Hepatocyte (in vitro differentiated cells): ENCODE results near the gene FHOD3.

Experiments
- EZH2 ChIP-seq: fragments of 200-600 bp; sonication (generic); IDR thresholded peaks from 2 replicates; pipeline ENCODE4 v1.6.1; 2016; ENCODE audit warnings: antibody characterized with exemption, mild to moderate bottlenecking, borderline replicate concordance
- EZH2phosphoT487 ChIP-seq: fragments of 200-600 bp; sonication (generic); IDR thresholded peaks from one replicate; pipeline ENCODE4 v1.6.1; 2018; ENCODE audit warnings: antibody characterized with exemption, mild to moderate bottlenecking, low read depth, moderate library complexity; ENCODE audit not compliant: unreplicated experiment, severe bottlenecking
- TF ChIP-seq, protein P1 (sequence below): fragments of 200-600 bp; sonication (generic); IDR thresholded peaks from 2 replicates; pipeline ENCODE4 v1.5.1; 2016; ENCODE audit warnings: antibody characterized with exemption, mild to moderate bottlenecking; ENCODE audit not compliant: poor library complexity

DNA sequence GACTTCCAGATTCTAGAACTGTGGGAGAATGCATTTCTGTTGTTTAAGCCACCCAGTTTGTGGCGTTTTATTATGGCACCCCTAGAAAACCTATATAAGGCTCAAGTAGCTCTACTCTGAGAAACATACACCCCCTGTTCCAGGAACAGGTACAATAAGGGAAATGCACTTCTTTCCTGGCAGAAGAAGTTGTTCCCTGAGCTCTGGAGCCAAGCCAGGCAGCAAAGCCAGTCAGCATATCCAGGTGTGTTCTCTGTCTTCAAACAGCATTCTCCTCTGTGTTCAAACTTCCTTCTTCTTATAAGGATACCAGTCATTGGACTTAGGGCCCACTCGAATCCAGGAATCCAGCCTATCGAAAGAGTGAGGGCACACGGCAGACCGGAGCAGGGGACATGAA is 434.8 kb downstream of the FHOD3 start:
- TF ChIP-seq, protein P1, sequence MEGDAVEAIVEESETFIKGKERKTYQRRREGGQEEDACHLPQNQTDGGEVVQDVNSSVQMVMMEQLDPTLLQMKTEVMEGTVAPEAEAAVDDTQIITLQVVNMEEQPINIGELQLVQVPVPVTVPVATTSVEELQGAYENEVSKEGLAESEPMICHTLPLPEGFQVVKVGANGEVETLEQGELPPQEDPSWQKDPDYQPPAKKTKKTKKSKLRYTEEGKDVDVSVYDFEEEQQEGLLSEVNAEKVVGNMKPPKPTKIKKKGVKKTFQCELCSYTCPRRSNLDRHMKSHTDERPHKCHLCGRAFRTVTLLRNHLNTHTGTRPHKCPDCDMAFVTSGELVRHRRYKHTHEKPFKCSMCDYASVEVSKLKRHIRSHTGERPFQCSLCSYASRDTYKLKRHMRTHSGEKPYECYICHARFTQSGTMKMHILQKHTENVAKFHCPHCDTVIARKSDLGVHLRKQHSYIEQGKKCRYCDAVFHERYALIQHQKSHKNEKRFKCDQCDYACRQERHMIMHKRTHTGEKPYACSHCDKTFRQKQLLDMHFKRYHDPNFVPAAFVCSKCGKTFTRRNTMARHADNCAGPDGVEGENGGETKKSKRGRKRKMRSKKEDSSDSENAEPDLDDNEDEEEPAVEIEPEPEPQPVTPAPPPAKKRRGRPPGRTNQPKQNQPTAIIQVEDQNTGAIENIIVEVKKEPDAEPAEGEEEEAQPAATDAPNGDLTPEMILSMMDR: no peak
- TF ChIP-seq EZH2: no peak
- no peak for TF ChIP-seq EZH2phosphoT487
